NCI-H1092 treated with DMSO at 0.1 percent for 48 hours (cell line): ENCODE data around the gene FUT1.
"Not testable (repeated sequence)": the region's sequence is repeated elsewhere in the genome, so short reads cannot be mapped to it uniquely, and the experiment has no call there.

Experiments
- DNase-seq: peaks from one replicate; lab custom pipeline; 2025; lab: John Stamatoyannopoulos, UW

FUT1 gene

GRCh38 chr19:48752496-48753365, at the start of gene FUT1:
FUT1 (minus strand) TSS chr19:48752641; CDS start chr19:48751281, 1,360 bp downstream.
- peak; percentile 37 for DNase-seq

DNA sequence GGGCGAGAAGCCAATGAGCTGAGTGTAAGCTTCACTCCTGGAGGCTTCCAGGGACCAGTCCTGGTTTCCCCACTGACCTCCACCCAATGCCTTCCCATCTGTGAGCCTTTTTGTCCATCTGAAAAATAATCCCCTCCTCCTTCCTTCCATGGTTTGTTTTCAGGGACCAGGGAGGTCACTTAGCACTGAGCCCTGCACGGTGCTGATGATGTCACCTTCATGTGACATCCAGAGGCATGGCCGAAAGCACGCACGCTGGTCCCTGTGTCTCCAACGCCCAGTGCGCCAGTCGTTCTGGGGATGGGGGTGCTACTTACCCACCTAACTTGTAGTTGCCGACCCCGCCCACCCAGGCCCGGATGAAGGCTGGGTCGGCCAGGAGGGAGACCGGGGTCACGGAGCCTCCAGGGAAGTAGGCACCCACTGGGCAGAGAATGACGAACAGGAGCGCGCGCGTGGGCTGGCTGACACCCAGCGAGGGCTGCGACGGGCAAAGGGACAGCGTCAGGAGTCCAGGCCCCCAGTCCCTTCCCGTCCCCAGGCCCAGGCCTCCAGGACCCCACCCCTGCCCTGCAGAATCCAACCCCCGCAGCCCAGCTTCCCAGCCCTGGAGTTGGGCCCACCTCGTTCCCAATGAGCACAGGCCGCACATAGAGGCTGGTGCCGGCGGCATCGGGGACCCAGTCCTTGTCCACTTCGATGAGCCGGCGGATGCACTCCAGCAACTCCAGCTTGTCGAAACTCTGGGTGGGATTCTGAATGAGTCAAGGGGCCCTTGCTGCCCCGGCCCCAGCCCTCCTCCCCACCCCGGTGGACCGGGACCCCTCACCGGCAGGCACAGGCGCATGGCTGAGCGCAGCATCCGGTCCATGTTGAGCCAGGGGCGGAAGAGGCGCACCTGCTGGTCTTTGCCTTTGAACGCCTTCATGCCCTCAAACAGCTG, 47.2 kb upstream of the FUT1 start:
- DNase-seq = no peak

DNA sequence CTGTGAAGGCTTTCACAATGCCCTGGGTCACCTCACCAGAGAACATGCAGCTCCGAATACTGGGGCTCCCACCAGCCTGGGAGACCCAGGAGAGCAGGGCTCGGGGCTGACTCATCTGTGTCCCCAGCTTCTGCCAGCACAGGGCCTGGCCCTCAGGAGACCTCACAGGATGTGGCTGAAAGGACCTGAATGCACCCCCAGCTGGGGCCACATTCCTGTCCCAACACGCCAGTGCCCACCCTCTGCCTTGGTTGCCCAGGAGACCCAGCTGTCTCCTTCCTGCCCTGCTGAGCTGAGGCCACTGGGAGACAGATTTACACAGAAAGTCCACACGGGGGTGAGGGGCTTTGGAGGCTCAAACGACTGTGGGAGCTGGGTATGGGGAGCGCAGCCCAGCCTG, 46.5 kb upstream of the FUT1 start:
- no peak for DNase-seq

GRCh38 chr19:48797103-48797502, 44.7 kb upstream of the FUT1 start:
- DNase-seq = no peak

DNA sequence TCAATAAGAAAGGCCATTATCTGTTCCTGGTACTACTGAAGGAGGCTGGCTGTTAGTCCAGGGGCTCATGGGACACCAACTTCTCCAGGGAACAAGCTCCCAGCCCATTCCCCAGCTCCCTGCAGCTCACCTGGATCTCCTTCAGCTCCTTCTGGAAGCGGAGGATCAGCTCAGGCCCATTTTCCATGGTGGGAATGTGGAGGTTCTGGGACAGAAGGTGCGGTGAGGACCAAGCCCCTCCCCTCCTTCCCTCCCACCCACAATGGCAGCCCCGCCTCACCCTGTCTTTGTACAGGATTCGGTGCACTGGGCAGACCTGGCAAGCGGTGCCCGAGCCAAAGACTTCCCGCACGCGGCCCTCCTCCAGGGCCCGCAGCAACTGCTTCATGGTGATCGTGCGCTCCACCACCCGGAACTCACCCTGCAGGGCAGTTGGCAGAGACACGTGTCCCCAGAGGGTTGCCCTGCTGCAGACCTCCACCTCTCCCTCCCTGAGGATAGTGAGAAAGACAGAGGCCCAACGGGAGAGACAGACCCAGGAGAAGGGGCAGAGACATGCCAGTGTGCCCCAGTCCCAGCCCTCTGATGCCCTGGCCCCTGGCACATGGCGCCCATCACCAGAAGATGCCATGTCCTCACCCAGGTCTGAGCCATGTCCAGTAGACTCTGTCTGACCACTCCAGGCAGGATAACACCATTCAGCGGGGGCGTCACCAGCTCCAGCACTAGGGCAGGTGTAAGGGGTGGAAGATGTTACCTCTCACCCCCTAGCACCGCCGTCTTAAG, 44.0 kb upstream of the FUT1 start:
- DNase-seq = no peak

- DNase-seq = no peak
These were observed 43.2 kb upstream of the FUT1 start for GRCh38 chr19:48795685-48796070.

- peak; percentile 84 for DNase-seq
These were observed 42.7 kb upstream of the FUT1 start for GRCh38 chr19:48795055-48795684.

DNA sequence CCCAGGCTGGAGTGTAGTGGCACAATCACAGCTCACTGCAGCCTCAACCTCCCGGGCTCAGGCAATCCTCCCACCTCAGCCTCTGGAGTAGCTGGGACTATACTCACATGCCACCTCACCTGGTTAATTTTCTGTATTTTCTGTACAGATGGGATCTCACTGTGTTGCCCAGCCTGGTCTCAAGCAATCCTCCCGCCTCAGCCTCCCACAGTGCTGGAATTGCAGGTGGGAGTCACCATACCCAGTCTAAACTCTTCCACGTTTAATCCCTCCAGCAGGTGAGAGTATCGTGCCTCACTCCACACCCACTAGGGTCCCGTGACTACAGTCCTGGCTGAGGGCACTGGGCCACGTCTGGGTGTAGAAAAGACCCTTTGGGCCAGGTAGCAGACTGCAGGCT, 41.9 kb upstream of the FUT1 start:
- DNase-seq = no peak

DNA sequence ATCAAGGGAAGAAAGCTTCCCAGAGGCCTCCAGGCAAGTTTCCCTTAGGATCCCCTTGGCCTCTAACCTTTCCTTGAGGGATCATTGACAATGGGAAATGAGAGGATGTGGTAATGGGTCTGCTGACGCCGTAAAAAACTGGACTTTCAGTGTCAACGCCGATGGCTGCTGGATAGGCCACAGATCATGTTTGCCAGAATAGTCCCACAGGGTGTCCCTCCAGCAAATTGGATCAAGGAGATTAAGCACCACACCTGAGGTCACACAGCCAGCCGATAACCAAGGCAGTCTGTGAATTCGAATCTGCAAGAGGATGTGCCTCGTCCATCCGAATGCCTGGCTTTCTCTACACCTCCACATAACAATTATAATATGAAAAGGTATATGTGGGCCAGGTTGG, 40.8 kb upstream of the FUT1 start:
- no peak for DNase-seq

- not testable (repeated sequence) for DNase-seq
These were observed 34.9 kb upstream of the FUT1 start for GRCh38 chr19:48787331-48787730.

GRCh38 chr19:48786422-48786821, 34.0 kb upstream of the FUT1 start:
- not testable (repeated sequence) for DNase-seq

- no peak for DNase-seq
These were observed 32.1 kb upstream of the FUT1 start for GRCh38 chr19:48784527-48784926.

DNA sequence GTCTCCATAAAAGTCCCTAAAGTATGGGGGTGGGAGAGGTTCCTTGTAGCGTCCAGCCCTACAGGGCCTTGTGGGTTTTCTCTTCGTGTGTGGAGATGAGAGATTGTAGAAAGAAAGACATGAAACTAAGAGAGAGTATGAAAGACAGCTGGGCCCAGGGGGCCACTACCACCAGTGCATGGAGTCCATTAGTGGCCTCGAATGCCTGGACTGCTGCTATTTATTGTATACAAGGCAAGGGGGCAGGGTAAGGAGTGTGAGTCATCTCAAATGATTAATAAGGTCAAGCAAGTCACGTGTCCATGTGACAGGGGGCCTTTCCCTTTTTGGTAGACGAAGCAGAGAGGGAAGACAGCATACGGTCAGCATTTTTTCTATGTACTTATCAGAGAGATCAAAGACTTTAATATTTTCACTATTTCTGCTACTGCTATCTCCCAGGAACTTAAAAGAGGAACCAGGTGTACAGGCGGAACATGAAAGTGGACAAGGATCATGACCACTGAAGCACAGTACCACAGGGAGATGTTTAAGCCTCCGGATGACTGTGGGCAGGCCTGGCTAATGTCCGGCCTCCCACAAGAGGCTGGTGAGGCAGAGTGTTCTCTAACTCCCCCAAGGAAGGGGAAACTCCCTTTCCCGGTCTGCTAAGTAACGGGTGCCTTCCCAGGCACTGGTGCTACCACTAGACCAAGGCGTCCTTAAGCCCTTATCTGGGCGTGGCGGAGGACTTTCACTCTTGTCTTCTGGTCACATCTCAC, 28.4 kb upstream of the FUT1 start:
- DNase-seq = no peak

DNA sequence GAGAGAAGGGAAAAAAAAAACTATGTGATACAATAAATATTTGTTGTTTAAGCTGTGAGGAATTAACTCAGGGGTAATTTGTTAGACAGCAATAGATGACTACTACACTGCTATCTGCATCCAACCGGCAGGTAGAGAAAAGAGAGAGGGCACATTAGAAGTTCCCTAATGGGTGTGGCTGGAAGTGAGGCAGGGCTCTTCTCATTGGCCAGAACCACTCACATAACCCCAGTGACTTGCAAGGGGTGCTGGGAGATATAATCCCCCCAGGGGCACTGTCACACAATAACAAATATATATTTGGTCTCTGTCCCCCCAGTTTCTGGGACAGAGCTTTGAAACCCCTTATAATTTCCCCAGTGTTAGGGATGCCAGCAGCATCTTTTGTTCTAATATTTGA, 27.2 kb upstream of the FUT1 start:
- DNase-seq = no peak

DNA sequence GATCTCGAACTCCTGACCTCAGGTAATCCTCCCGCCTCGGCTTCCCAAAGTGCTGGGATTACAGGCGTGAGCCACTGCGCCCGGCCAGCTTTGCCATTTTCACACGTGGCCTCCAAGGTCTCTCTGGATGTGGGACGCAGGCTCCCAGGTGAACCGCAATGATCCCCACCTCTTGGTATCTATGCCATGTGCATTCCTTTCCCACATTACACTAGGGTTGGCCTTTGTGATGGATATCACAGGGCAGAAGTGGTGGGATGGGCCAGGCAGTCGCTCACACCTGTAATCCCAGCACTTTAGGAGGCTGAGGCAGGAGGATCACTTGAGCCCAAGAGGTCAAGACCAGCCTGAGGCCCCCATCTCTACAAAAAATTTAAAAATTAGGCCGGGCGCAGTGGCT, 25.3 kb upstream of the FUT1 start:
- no peak for DNase-seq

DNA sequence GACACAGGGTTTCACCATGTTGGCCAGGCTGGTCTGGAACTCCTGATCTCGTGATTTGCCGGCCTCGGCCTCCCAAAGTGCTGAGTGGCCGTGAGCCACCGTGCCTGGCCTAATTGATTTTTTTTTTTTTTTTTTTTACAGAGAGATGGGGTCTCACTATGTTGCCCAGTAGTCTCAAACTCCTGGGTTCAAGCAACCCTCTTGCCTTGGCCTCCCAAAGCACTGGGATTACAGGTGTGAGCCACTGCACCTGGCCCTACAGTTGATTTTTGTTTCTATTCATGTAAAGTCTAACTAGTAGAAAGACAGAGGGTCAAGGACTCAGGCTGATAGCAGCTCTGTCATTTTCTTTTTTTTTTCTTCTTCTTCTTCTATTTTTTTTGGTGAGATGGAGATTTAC, 24.7 kb upstream of the FUT1 start:
- no peak for DNase-seq

DNA sequence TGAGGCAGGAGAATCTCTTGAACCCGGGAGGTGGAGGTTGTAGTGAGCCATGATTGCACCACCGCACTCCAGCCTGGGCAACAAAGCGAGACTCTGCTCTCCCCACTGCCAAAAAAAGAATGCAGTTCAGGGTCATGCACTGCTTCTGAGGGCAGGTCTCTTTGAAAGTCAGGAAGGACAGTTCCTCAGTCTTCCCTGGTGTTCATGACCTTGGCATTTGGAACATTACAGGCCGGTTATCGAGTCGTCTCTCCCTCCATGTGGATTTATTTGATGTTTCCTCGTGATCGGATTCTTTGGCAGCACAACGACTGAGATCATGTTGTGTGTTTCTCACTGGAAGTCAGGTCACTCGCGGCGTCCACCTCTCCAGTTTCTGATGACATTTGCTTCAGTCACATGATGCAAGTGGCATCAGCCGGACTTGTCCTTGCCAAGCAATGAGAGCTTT, 20.1 kb upstream of the FUT1 start:
- DNase-seq = no peak

DNA sequence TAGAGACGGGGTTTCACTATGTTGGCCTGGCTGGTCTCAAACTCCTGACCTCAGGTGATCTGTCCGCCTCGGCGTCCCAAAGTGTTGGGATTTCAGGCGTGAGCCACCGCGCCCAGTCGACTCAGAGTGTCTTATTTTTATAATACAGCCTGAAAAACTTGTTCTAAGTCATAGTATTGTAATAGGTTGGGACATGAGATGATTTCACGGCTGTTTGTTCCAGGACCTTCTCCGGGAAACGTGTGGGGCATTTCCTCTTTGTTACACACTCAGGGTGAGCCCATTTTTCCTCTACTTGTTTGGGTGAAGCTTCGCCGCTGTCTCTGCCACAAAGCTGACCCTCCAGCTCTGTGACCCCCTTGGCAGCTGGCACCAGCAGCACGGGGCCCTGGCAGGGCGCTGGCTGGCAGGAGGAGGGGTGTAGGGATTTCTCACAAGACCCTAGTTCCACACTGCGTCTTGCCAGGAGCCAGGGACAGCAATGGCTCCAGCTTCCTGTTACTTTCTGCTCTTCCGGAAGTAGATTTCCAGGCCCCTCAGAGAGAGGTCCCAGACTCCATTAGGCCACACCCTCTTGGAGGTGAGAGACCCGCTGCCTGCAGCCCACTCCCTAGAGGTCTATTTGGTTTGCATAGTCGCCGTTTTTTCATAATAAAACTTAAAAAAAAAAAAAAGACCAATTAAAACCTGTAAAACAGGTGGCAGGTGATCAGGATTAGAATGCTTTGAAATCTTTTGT, 18.5 kb upstream of the FUT1 start:
- no peak for DNase-seq

GRCh38 chr19:48770266-48770665, 17.8 kb upstream of the FUT1 start:
- DNase-seq = no peak
